Esophagus squamous epithelium (tissue), 4 donors: ENCODE measurements around the gene DLG2.

Experiments used
- POLR2A ChIP-seq, 4 donors: fragments of 450-650 bp; IDR thresholded peaks; one replicate each; pipeline ENCODE4 v1.6.1; 2017; ENCODE audit warnings: antibody characterized with exemption in 4 of 4, mild to moderate bottlenecking in 4 of 4, moderate library complexity in 3 of 4
- TF ChIP-seq, protein P1 (sequence below), 6 experiments: fragments of 450-650 bp in 4 of 6; fragments of 200-600 bp in 2 of 6; sonication (generic) in 2 of 6; IDR thresholded peaks; one replicate each; pipeline ENCODE4 v1.5.1; 2016 to 2019; ENCODE audit warnings: antibody characterized with exemption in 6 of 6, mild to moderate bottlenecking in 4 of 6, moderate library complexity in 4 of 6

DNA sequence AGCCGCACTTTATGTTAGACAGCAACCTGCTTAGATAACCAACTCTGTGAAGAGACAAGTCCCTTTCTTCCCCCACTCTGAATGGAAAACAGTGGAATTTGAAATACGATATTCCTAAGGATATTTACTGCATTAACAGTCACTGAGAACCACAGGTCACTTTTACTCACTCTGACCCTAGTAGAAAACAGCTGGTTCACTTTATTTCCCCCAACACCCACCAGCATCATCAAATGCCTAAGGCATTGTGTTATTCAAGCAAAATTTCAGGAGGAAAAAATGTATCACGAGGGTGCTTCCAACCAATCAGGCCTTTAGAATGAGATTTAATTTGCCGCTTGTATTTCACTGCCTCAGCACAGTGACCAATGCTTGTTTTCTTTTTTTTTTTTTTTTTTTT is 1206.9 kb downstream of the DLG2 start:
- TF ChIP-seq, protein P1, sequence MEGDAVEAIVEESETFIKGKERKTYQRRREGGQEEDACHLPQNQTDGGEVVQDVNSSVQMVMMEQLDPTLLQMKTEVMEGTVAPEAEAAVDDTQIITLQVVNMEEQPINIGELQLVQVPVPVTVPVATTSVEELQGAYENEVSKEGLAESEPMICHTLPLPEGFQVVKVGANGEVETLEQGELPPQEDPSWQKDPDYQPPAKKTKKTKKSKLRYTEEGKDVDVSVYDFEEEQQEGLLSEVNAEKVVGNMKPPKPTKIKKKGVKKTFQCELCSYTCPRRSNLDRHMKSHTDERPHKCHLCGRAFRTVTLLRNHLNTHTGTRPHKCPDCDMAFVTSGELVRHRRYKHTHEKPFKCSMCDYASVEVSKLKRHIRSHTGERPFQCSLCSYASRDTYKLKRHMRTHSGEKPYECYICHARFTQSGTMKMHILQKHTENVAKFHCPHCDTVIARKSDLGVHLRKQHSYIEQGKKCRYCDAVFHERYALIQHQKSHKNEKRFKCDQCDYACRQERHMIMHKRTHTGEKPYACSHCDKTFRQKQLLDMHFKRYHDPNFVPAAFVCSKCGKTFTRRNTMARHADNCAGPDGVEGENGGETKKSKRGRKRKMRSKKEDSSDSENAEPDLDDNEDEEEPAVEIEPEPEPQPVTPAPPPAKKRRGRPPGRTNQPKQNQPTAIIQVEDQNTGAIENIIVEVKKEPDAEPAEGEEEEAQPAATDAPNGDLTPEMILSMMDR (IDR thresholded peaks at IDR 0.05): no peak
- TF ChIP-seq POLR2A (IDR thresholded peaks at IDR 0.05): no peak
